ENCODE data around the gene SCML1.

Gene SCML1

GRCh38 chrX:17736856-17737709 is at the start of gene SCML1:
Gene SCML1 (plus strand): TSS chrX:17737493. CDS start chrX:17744187, 6,694 bp downstream.
- H3K36me3 ChIP-seq (ENCODE audit: insufficient read depth, low read length): no peaks in the 10 kb centered on the region
- peak within 1 kb of the TSS; percentile 67; the same call in 1 of the 2 replicates for H3K9ac ChIP-seq (ENCODE audit: low read depth, low read length)
- H3K4me1 ChIP-seq (ENCODE audit: insufficient read depth, low read length): peaks cover 6% of the 10 kb centered on the region; the same call in 1 of the 2 replicates
- no peaks in the 10 kb centered on the region for H3K9me3 ChIP-seq (ENCODE audit: control insufficient read depth, insufficient read depth, low read length)

- H3K9me3 ChIP-seq (ENCODE audit: control insufficient read depth, insufficient read depth, low read length): no peaks in the 10 kb centered on the region
- H3K9ac ChIP-seq (ENCODE audit: low read depth, low read length): no peak overlapping the region
- H3K4me1 ChIP-seq (ENCODE audit: insufficient read depth, low read length): peaks cover 2% of the 10 kb centered on the region
- H3K36me3 ChIP-seq (ENCODE audit: insufficient read depth, low read length): no peaks in the 10 kb centered on the region
These were observed 49.6 kb upstream of the SCML1 start for GRCh38 chrX:17687648-17688047.

- no peaks in the 10 kb centered on the region for H3K9me3 ChIP-seq (ENCODE audit: control insufficient read depth, insufficient read depth, low read length)
These were observed 47.3 kb upstream of the SCML1 start for GRCh38 chrX:17689971-17690409.

GRCh38 chrX:17692709-17693346 is 44.5 kb upstream of the SCML1 start:
- Histone ChIP-seq H3K9me3 (ENCODE audit: control insufficient read depth, insufficient read depth, low read length) (no peaks in the 10 kb centered on the region), H3K36me3 (ENCODE audit: insufficient read depth, low read length) (no peaks in the 10 kb centered on the region), H3K4me1 (ENCODE audit: insufficient read depth, low read length) (peaks cover 5% of the 10 kb centered on the region), H3K9ac (ENCODE audit: low read depth, low read length) (no peak overlapping the region)

More at GRCh38 chrX:17689971-17690409, 47.3 kb upstream of the SCML1 start:
- peaks cover 5% of the 10 kb centered on the region for H3K4me1 ChIP-seq (ENCODE audit: insufficient read depth, low read length)
- H3K9ac ChIP-seq (ENCODE audit: low read depth, low read length): no peak overlapping the region
- no peaks in the 10 kb centered on the region for H3K36me3 ChIP-seq (ENCODE audit: insufficient read depth, low read length)

GRCh38 chrX:17697191-17697590 is 40.1 kb upstream of the SCML1 start:
- Histone ChIP-seq H3K9ac (ENCODE audit: low read depth, low read length) (no peak overlapping the region), H3K4me1 (ENCODE audit: insufficient read depth, low read length) (peaks cover 5% of the 10 kb centered on the region), H3K9me3 (ENCODE audit: control insufficient read depth, insufficient read depth, low read length) (no peaks in the 10 kb centered on the region), H3K36me3 (ENCODE audit: insufficient read depth, low read length) (no peaks in the 10 kb centered on the region)

GRCh38 chrX:17700976-17701375 is 36.3 kb upstream of the SCML1 start:
- no peak overlapping the region for H3K9ac ChIP-seq (ENCODE audit: low read depth, low read length)
- H3K4me1 ChIP-seq (ENCODE audit: insufficient read depth, low read length): no peaks in the 10 kb centered on the region
- H3K36me3 ChIP-seq (ENCODE audit: insufficient read depth, low read length): no peaks in the 10 kb centered on the region
- no peaks in the 10 kb centered on the region for H3K9me3 ChIP-seq (ENCODE audit: control insufficient read depth, insufficient read depth, low read length)

- no peaks in the 10 kb centered on the region for H3K4me1 ChIP-seq (ENCODE audit: insufficient read depth, low read length)
- H3K9me3 ChIP-seq (ENCODE audit: control insufficient read depth, insufficient read depth, low read length): no peaks in the 10 kb centered on the region
- H3K9ac ChIP-seq (ENCODE audit: low read depth, low read length): no peak overlapping the region
- H3K36me3 ChIP-seq (ENCODE audit: insufficient read depth, low read length): no peaks in the 10 kb centered on the region
These were observed 34.1 kb upstream of the SCML1 start for GRCh38 chrX:17703201-17703600.

GRCh38 chrX:17705211-17705610 is 32.1 kb upstream of the SCML1 start:
- Histone ChIP-seq H3K9me3 (ENCODE audit: control insufficient read depth, insufficient read depth, low read length) (no peaks in the 10 kb centered on the region), H3K4me1 (ENCODE audit: insufficient read depth, low read length) (no peaks in the 10 kb centered on the region), H3K9ac (ENCODE audit: low read depth, low read length) (no peak overlapping the region), H3K36me3 (ENCODE audit: insufficient read depth, low read length) (no peaks in the 10 kb centered on the region)

- no peaks in the 10 kb centered on the region for H3K9me3 ChIP-seq (ENCODE audit: control insufficient read depth, insufficient read depth, low read length)
- no peak overlapping the region for H3K9ac ChIP-seq (ENCODE audit: low read depth, low read length)
- no peaks in the 10 kb centered on the region for H3K36me3 ChIP-seq (ENCODE audit: insufficient read depth, low read length)
- H3K4me1 ChIP-seq (ENCODE audit: insufficient read depth, low read length): no peaks in the 10 kb centered on the region
These were observed 30.6 kb upstream of the SCML1 start for GRCh38 chrX:17706676-17707075.

- Histone ChIP-seq H3K9ac (ENCODE audit: low read depth, low read length) (no peak overlapping the region), H3K4me1 (ENCODE audit: insufficient read depth, low read length) (no peaks in the 10 kb centered on the region), H3K36me3 (ENCODE audit: insufficient read depth, low read length) (no peaks in the 10 kb centered on the region), H3K9me3 (ENCODE audit: control insufficient read depth, insufficient read depth, low read length) (no peaks in the 10 kb centered on the region)
These were observed 29.6 kb upstream of the SCML1 start for GRCh38 chrX:17707731-17708130.

GRCh38 chrX:17710871-17711301 is 26.4 kb upstream of the SCML1 start:
- no peaks in the 10 kb centered on the region for H3K4me1 ChIP-seq (ENCODE audit: insufficient read depth, low read length)
- no peaks in the 10 kb centered on the region for H3K9me3 ChIP-seq (ENCODE audit: control insufficient read depth, insufficient read depth, low read length)
- no peaks in the 10 kb centered on the region for H3K36me3 ChIP-seq (ENCODE audit: insufficient read depth, low read length)
- H3K9ac ChIP-seq (ENCODE audit: low read depth, low read length): no peak overlapping the region

GRCh38 chrX:17713288-17713687 is 24.0 kb upstream of the SCML1 start:
- Histone ChIP-seq H3K36me3 (ENCODE audit: insufficient read depth, low read length) (no peaks in the 10 kb centered on the region), H3K9me3 (ENCODE audit: control insufficient read depth, insufficient read depth, low read length) (no peaks in the 10 kb centered on the region), H3K9ac (ENCODE audit: low read depth, low read length) (no peak overlapping the region), H3K4me1 (ENCODE audit: insufficient read depth, low read length) (no peaks in the 10 kb centered on the region)

- Histone ChIP-seq H3K9ac (ENCODE audit: low read depth, low read length) (no peak overlapping the region), H3K9me3 (ENCODE audit: control insufficient read depth, insufficient read depth, low read length) (no peaks in the 10 kb centered on the region), H3K4me1 (ENCODE audit: insufficient read depth, low read length) (peaks cover 21% of the 10 kb centered on the region), H3K36me3 (ENCODE audit: insufficient read depth, low read length) (no peaks in the 10 kb centered on the region)
These were observed 18.6 kb upstream of the SCML1 start for GRCh38 chrX:17718649-17719165.

GRCh38 chrX:17719711-17720110 is 17.6 kb upstream of the SCML1 start:
- Histone ChIP-seq H3K36me3 (ENCODE audit: insufficient read depth, low read length) (no peaks in the 10 kb centered on the region), H3K9ac (ENCODE audit: low read depth, low read length) (no peak overlapping the region; the same call in 1 of the 2 replicates), H3K4me1 (ENCODE audit: insufficient read depth, low read length) (peaks cover 21% of the 10 kb centered on the region), H3K9me3 (ENCODE audit: control insufficient read depth, insufficient read depth, low read length) (no peaks in the 10 kb centered on the region)

GRCh38 chrX:17721715-17722114 is 15.6 kb upstream of the SCML1 start:
- Histone ChIP-seq H3K36me3 (ENCODE audit: insufficient read depth, low read length) (no peaks in the 10 kb centered on the region), H3K9me3 (ENCODE audit: control insufficient read depth, insufficient read depth, low read length) (no peaks in the 10 kb centered on the region), H3K9ac (ENCODE audit: low read depth, low read length) (no peak overlapping the region), H3K4me1 (ENCODE audit: insufficient read depth, low read length) (peaks cover 21% of the 10 kb centered on the region)

Measured in ES-I3 (cell line).